Measurements from ENCODE around the gene MIPEP. TPM values are rescaled to one million over a fixed set of nuclear protein-coding genes. Genes with fewer than 3 reads are reported as not detected.

The MIPEP gene
- total RNA-seq, 1 donor from 2014 or later = 15.7 TPM

DNA sequence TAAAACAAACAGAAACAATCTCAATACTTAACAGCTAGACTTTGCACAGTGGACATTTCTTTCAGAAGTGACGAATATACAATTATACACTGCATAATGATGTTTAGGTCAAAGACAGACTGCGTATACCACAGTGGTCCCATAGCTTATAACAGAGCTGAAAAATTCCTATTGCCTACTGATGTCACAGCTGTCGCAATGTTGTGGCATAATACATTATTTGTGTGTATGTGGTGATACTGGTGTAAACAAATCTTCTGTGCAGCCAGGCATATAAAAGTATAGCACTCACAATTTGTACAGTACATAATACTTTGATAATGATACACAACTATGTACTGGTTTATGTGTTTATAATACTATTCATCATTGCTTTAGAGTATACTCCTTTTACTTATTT lies 202.3 kb downstream of the MIPEP start:
- TF ChIP-seq, protein P1, sequence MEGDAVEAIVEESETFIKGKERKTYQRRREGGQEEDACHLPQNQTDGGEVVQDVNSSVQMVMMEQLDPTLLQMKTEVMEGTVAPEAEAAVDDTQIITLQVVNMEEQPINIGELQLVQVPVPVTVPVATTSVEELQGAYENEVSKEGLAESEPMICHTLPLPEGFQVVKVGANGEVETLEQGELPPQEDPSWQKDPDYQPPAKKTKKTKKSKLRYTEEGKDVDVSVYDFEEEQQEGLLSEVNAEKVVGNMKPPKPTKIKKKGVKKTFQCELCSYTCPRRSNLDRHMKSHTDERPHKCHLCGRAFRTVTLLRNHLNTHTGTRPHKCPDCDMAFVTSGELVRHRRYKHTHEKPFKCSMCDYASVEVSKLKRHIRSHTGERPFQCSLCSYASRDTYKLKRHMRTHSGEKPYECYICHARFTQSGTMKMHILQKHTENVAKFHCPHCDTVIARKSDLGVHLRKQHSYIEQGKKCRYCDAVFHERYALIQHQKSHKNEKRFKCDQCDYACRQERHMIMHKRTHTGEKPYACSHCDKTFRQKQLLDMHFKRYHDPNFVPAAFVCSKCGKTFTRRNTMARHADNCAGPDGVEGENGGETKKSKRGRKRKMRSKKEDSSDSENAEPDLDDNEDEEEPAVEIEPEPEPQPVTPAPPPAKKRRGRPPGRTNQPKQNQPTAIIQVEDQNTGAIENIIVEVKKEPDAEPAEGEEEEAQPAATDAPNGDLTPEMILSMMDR (IDR thresholded peaks at IDR 0.05; ENCODE audit: unreplicated experiment) = no peak
- Mint-ChIP-seq H3K36me3 (ENCODE audit: insufficient read depth) (peaks cover 2% of the 10 kb centered on the region), H3K4me1 (ENCODE audit: low read depth) (no peaks in the 10 kb centered on the region), H3K4me3 (ENCODE audit: low read depth) (no peak overlapping the region), H3K27ac (no peak overlapping the region), H3K27me3 (peaks cover 7% of the 10 kb centered on the region), H3K9me3 (ENCODE audit: low read depth) (peaks cover 13% of the 10 kb centered on the region)
- no peak for DNase-seq (ENCODE audit: low spot score, unreplicated experiment)

DNA sequence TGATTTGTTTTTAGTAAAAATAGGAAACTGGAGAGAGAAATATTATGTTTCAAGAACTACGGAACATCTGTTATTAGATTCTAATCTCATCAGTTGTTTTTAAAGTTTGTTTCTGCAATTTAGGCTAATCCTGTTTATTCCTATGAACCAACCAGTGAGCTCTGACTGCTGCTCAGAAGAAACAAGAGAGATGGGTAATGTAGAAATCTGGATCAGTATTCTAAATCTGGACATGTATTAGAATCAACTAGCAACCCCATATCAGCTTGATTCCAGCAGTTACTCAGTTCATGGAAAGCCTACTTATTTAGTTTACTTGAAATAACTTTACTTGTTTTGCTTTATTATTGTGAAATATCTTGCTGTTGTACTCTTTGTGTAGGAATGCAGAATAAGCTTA lies 203.8 kb downstream of the MIPEP start:
- Mint-ChIP-seq H3K36me3 (ENCODE audit: insufficient read depth) (peaks cover 2% of the 10 kb centered on the region), H3K27me3 (peaks cover 7% of the 10 kb centered on the region), H3K4me1 (ENCODE audit: low read depth) (no peaks in the 10 kb centered on the region), H3K4me3 (ENCODE audit: low read depth) (no peak overlapping the region), H3K27ac (no peak overlapping the region), H3K9me3 (ENCODE audit: low read depth) (peaks cover 13% of the 10 kb centered on the region)
- no peak for DNase-seq (ENCODE audit: low spot score, unreplicated experiment)
- TF ChIP-seq, protein P1 (IDR thresholded peaks at IDR 0.05; ENCODE audit: unreplicated experiment) = no peak

DNA sequence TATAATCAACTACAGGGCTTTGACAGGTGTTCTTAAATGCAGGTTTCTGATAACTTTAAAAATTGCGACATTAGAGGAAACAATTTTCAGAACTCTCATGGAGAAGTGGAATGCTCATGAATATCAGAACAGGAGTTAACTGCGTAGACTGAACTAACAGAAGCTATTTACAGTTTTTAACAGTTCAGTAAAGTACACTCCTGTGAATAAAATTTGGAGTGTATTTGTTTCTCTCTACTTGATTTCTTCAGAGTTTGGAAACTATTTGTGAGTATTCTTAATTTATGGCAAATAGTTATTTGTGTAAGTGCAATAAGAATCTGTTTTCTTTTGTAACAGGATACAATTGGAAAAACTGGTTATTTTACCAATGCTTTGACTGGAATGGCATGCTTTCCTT lies 204.6 kb downstream of the MIPEP start:
- no peak overlapping the region for H3K4me3 Mint-ChIP-seq (ENCODE audit: low read depth)
- DNase-seq (ENCODE audit: low spot score, unreplicated experiment) = no peak
- H3K36me3 Mint-ChIP-seq (ENCODE audit: insufficient read depth) = peaks cover 2% of the 10 kb centered on the region

DNA sequence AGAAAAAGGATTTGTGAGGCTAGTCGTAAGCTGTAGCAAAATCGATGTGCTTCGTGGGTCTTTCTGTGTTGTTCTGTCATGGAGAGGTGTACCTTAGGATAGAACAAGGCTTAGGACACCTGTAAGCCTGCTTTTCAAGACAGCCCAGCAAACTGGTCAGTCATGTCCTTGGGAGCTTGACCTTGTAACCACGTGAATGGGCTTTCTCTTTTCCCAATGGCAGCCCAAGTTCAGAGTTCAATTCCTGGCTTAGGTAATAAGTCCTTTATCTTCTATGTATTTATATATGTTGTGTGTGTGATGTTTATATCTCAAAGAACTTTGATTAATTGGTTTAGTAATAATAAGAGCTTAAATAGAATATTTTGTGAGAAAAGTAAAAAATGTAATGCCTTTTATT lies 206.1 kb downstream of the MIPEP start:
- H3K27ac Mint-ChIP-seq = no peak overlapping the region
- peaks cover 2% of the 10 kb centered on the region for H3K36me3 Mint-ChIP-seq (ENCODE audit: insufficient read depth)
- peaks cover 13% of the 10 kb centered on the region for H3K9me3 Mint-ChIP-seq (ENCODE audit: low read depth)
- H3K4me3 Mint-ChIP-seq (ENCODE audit: low read depth) = no peak overlapping the region
- TF ChIP-seq, protein P1 (IDR thresholded peaks at IDR 0.05; ENCODE audit: unreplicated experiment) = no peak
- DNase-seq (ENCODE audit: low spot score, unreplicated experiment) = no peak
- H3K4me1 Mint-ChIP-seq (ENCODE audit: low read depth) = no peaks in the 10 kb centered on the region
- no peaks in the 10 kb centered on the region for H3K27me3 Mint-ChIP-seq

More for the DNA sequence above, 204.6 kb downstream of the MIPEP start:
- TF ChIP-seq, protein P1 (IDR thresholded peaks at IDR 0.05; ENCODE audit: unreplicated experiment) = no peak
- H3K27me3 Mint-ChIP-seq = peaks cover 7% of the 10 kb centered on the region
- H3K4me1 Mint-ChIP-seq (ENCODE audit: low read depth) = no peaks in the 10 kb centered on the region
- peaks cover 13% of the 10 kb centered on the region for H3K9me3 Mint-ChIP-seq (ENCODE audit: low read depth)
- no peak overlapping the region for H3K27ac Mint-ChIP-seq

DNA sequence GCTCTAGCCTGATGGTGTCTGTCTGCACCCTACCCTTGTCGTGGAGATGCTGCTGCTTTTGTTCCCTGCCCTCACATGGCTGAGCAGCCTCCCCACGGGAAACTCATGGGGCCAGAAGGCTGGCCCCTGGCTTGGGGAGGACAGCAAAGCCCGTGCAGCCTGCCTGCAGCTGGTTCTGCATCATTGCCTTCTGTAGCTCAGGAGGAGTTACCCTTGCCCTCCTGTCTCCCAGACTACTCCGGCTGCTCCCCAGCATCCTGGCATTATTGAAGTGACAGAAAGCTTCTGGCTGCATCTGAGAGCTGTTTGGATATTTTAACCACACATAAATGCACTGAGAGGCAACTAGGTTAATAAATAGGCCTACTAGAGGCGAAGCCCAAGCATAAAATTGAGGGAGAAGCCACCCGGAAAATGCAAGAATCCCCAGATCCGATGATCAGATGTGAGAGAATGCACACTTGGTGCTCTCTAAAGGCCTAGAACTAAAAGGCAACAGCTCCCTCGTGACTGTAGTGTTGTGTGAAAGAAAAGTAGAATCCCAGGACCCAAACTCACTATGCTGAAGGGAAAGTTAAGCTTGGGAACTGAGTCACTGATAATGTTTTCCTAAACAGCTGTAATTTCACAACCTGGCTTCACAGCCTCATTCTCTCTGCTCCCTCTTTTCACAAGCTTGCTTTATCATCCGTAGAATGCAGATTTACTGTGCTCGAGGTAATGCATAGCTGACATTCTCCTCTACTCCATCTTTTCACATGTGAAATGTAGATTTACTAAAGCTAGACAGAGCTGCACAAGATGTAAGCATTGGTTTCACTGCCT lies 208.1 kb downstream of the MIPEP start:
- no peak for DNase-seq (ENCODE audit: low spot score, unreplicated experiment)
- H3K4me3 Mint-ChIP-seq (ENCODE audit: low read depth) = no peak overlapping the region
- H3K27ac Mint-ChIP-seq = no peak overlapping the region
- peaks cover 5% of the 10 kb centered on the region for H3K36me3 Mint-ChIP-seq (ENCODE audit: insufficient read depth)
- H3K9me3 Mint-ChIP-seq (ENCODE audit: low read depth) = peaks cover 15% of the 10 kb centered on the region
- TF ChIP-seq, protein P1 (IDR thresholded peaks at IDR 0.05; ENCODE audit: unreplicated experiment) = no peak
- no peaks in the 10 kb centered on the region for H3K27me3 Mint-ChIP-seq
- H3K4me1 Mint-ChIP-seq (ENCODE audit: low read depth) = peaks cover 2% of the 10 kb centered on the region

Other genes starting within 250 kb of the MIPEP start
- gene C1QTNF9B, start 8.1 kb upstream of the MIPEP start, total RNA-seq = not detected in 2 replicates

Measured in progenitor cell of endocrine pancreas (in vitro differentiated cells).